K562 (cell line): ENCODE results near the gene AZU1. TPM values are rescaled to one million over a fixed set of nuclear protein-coding genes. Genes with fewer than 3 reads are reported as not detected.

Experiments
- ATAC-seq: fragments of 200-7000 bp; cut with Tn5 transposase; 3 replicates; pipeline ENCODE4 v1.9.1; 2020; ENCODE audit warnings: moderate library complexity
- BruUV-seq: library from RNA; stranded (reverse); fragments of 400-500 nt; replicated peaks from 2 replicates; lab custom pipeline; 2021; lab: Mats Ljungman, UMichigan
- CTCF ChIA-PET: fragments of 300-600 bp; formaldehyde crosslinking; extraction: SDS; loops from one replicate; lab custom pipeline; 2021; ENCODE audit warnings: low intra/inter-chr PET ratio; lab: Yijun Ruan, JAX
- POLR2A ChIA-PET: fragments of 300-600, 350-650 bp; sonication (Branson Sonifier 250); formaldehyde crosslinking; extraction: SDS; loops from one replicate; lab custom pipeline; 2021; ENCODE audit warnings: antibody characterized with exemption, inconsistent platforms; lab: Yijun Ruan, JAX
- DNase-seq, 4 experiments: peaks; one replicate each; pipeline versions ENCODE4 v3.0.0 to v3.0.0-alpha.2; 2011 to 2018; ENCODE audit warnings: low spot score in 3 of 4, mixed read lengths in 3 of 4; ENCODE audit errors: extremely low read depth in 1 of 4
- FAIRE-seq: peaks from 2 replicates; lab custom pipeline; 2011; peaks lifted over from hg19 to GRCh38; lab: Jason Lieb, UNC
- H2AFZ ChIP-seq: 2 replicates; pipeline ENCODE4 v1.6.0; 2011; ENCODE audit warnings: low read depth, low read length, control low read depth, inconsistent platforms
- H3K27ac ChIP-seq: fragments of 200-600 bp; 3 replicates; pipeline ENCODE4 v1.8.0; 2011; ENCODE audit warnings: low read depth, mild to moderate bottlenecking, control low read depth, inconsistent platforms, low read length, moderate library complexity, mixed read lengths; ENCODE audit errors: extremely low read depth
- H3K27me3 ChIP-seq, 2 experiments: fragments of 300-600 bp in 1 of 2; 2 replicates in 1 of 2; 3 replicates in 1 of 2; pipeline versions ENCODE4 v1.6.0 to v1.8.0; 2011; ENCODE audit warnings: inconsistent platforms in 2 of 2, low read length in 2 of 2, mild to moderate bottlenecking in 1 of 2, mixed read lengths in 1 of 2, moderate library complexity in 1 of 2; ENCODE audit not compliant: control insufficient read depth in 2 of 2, insufficient read depth in 2 of 2
- H3K36me3 ChIP-seq: fragments of 300-600 bp; 3 replicates; pipeline ENCODE4 v1.8.0; 2011; ENCODE audit warnings: mild to moderate bottlenecking, low read length, inconsistent platforms; ENCODE audit not compliant: control insufficient read depth, insufficient read depth
- H3K4me1 ChIP-seq, 2 experiments: fragments of 200-600 bp in 1 of 2; replicated peaks in 1 of 2; 2 replicates in 1 of 2; 3 replicates in 1 of 2; pipeline versions ENCODE4 v1.5.1 to v1.8.0; 2011; ENCODE audit warnings: inconsistent platforms in 2 of 2, low read length in 2 of 2, mild to moderate bottlenecking in 1 of 2, mixed read lengths in 1 of 2, moderate library complexity in 1 of 2; ENCODE audit not compliant: control insufficient read depth in 2 of 2, insufficient read depth in 2 of 2
- H3K4me2 ChIP-seq: 2 replicates; pipeline ENCODE4 v1.6.1; 2011; ENCODE audit warnings: low read length, control low read depth, inconsistent platforms, mixed read lengths; ENCODE audit not compliant: insufficient read depth
- H3K4me3 ChIP-seq: fragments of 200-600 bp; sonication (generic), shearing (Covaris generic); 2 replicates; pipeline ENCODE4 v1.5.1; 2016; ENCODE audit warnings: control low read depth, inconsistent platforms
- H3K79me2 ChIP-seq: fragments of 200-600 bp; 3 replicates; pipeline ENCODE4 v1.8.0; 2011; ENCODE audit warnings: low read length, inconsistent platforms; ENCODE audit not compliant: control insufficient read depth, insufficient read depth
- H3K9ac ChIP-seq, 2 experiments: 2 replicates each; pipeline versions ENCODE4 v1.6.0 to v1.6.1; 2011; ENCODE audit warnings: low read depth in 2 of 2, low read length in 2 of 2, control low read depth in 1 of 2, inconsistent platforms in 1 of 2, mild to moderate bottlenecking in 1 of 2, mixed read lengths in 1 of 2; ENCODE audit not compliant: insufficient read depth in 1 of 2
- H3K9me1 ChIP-seq: one replicate; pipeline ENCODE4 v1.6.0; 2011; ENCODE audit warnings: inconsistent platforms, mild to moderate bottlenecking, low read length, moderate library complexity; ENCODE audit not compliant: control insufficient read depth, insufficient read depth
- H3K9me3 ChIP-seq: replicated peaks from 2 replicates; pipeline ENCODE4 v1.5.1; 2011; ENCODE audit warnings: low read depth, low read length, inconsistent platforms; ENCODE audit not compliant: control insufficient read depth, insufficient read depth
- H4K20me1 ChIP-seq: replicated peaks from 2 replicates; pipeline ENCODE4 v1.6.1; 2011; ENCODE audit warnings: low read length, inconsistent platforms, mixed read lengths; ENCODE audit not compliant: control insufficient read depth, insufficient read depth
- DPF2 ChIP-seq: fragments of 450-650 bp; IDR thresholded peaks from 2 replicates; pipeline ENCODE4 v1.6.1; 2016
- FOXJ3 ChIP-seq: sonication (generic); formaldehyde crosslinking; IDR thresholded peaks from 2 replicates; pipeline ENCODE4 v1.4.0; 2020; ENCODE audit warnings: mild to moderate bottlenecking, missing genetic modification reagents
- IFI16 ChIP-seq: fragments of 250-450 bp; sonication (Bioruptor Pico); IDR thresholded peaks from 2 replicates; pipeline ENCODE4 v2.1.2; 2022; ENCODE audit warnings: mild to moderate bottlenecking, inconsistent platforms
- KDM4B ChIP-seq, 2 experiments: fragments of 450-650 bp in 1 of 2; sonication (generic) in 1 of 2; IDR thresholded peaks; 2 replicates each; pipeline ENCODE4 v1.6.1; 2016 to 2017; ENCODE audit warnings: borderline replicate concordance in 2 of 2, antibody characterized with exemption in 1 of 2, low read depth in 1 of 2, mild to moderate bottlenecking in 1 of 2
- LEF1 ChIP-seq: fragments of 450-650 bp; IDR thresholded peaks from 2 replicates; pipeline ENCODE4 v1.6.1; 2016; ENCODE audit warnings: mild to moderate bottlenecking
- PHF20 ChIP-seq: fragments of 450-650 bp; IDR thresholded peaks from 2 replicates; pipeline ENCODE4 v1.6.1; 2018; ENCODE audit not compliant: partially characterized antibody
- RBM22 ChIP-seq: fragments of 200-400 bp; formaldehyde crosslinking; IDR thresholded peaks from 2 replicates; pipeline ENCODE4 v1.6.1; 2018; ENCODE audit warnings: low read length, low read depth; ENCODE audit not compliant: poor library complexity, severe bottlenecking
- SAP30 ChIP-seq: fragments of 200-600 bp; sonication (generic); IDR thresholded peaks from 2 replicates; pipeline ENCODE4 v1.6.1; 2012; ENCODE audit warnings: borderline replicate concordance, low read depth, mild to moderate bottlenecking, moderate library complexity, low read length, control low read depth, inconsistent platforms; ENCODE audit not compliant: insufficient read depth, poor library complexity, severe bottlenecking
- SIRT6 ChIP-seq: IDR thresholded peaks from one replicate; pipeline ENCODE4 v1.6.1; 2012; ENCODE audit warnings: low read depth, mild to moderate bottlenecking, control low read depth, inconsistent platforms, low read length, moderate library complexity
- SMARCB1 ChIP-seq: IDR thresholded peaks from 2 replicates; pipeline ENCODE4 v1.6.1; 2011; ENCODE audit warnings: improper control_type of control experiment, low read depth; ENCODE audit not compliant: insufficient read length
- WGBS: fragments of 100-300 bp; shearing (Covaris generic); methylation state at CpG from one replicate; pipeline ENCODE4 v1.1.6; 2016; ENCODE audit warnings: low coverage, mixed read lengths; ENCODE audit not compliant: insufficient coverage; ENCODE audit errors: missing lambda C conversion rate; 5-methylcytosine and 5-hydroxymethylcytosine counted together
- in situ Hi-C: fragments of 300-500 bp; cut with MboI; formaldehyde crosslinking; loops from 4 replicates; pipeline ENCODE4 v1.15.0; 2018; ENCODE audit warnings: inconsistent platforms, mixed read lengths
- intact Hi-C: fragments of 100-400 bp; cut with micrococcal nuclease; formaldehyde crosslinking; loops from 2 replicates; pipeline ENCODE4 v1.14.2; 2022
- polyA plus RNA-seq, 8 experiments: library from polyadenylated mRNA; depleted of rRNA in 4 of 8; stranded (reverse) in 5 of 8; unstranded in 3 of 8; fragments of >200 nt; fragmentation: Nextera tagmentation in 2 of 8; fragmentation: Illumina TruSeq in 1 of 8; extraction: Ambion mirVana in 2 of 8; extraction: Trizol in 1 of 8; gene quantifications; 2 replicates each; pipeline versions ENCODE4 v1.2.1 to v1.2.3, GENCODE V29; 2011 to 2014; ENCODE audit warnings: inconsistent platforms in 1 of 8, missing spikeins in 1 of 8
- total RNA-seq, 7 experiments: library from RNA; depleted of rRNA in 6 of 7; stranded (reverse); fragments of >200 nt in 6 of 7; fragmentation: Illumina TruSeq in 2 of 7; extraction: Trizol in 2 of 7; gene quantifications; 2 replicates each; pipeline versions ENCODE4 v1.2.1 to v1.2.3, GENCODE V29; 2011 to 2021; ENCODE audit warnings: low replicate concordance in 1 of 7
- TF ChIP-seq, protein P1 (sequence below): fragments of 150-350 bp; conservative IDR thresholded peaks from 2 replicates; pipeline ENCODE4 v1.6.1; 2014; ENCODE audit warnings: low read length
- TF ChIP-seq, protein P2 (sequence below), 2 experiments: fragments of 450-650 bp; formaldehyde crosslinking in 1 of 2; IDR thresholded peaks; 2 replicates each; pipeline versions ENCODE4 v1.4.0 to v1.6.1; 2014 to 2020; ENCODE audit warnings: mild to moderate bottlenecking in 2 of 2, borderline replicate concordance in 1 of 2, low read depth in 1 of 2

AZU1 gene
- total and polyA plus RNA-seq, 9 of the 15 experiments (the other 6 are each of a cell fraction or from before 2014, with no cell fraction given), result 0.29 to 1.9 (median 0.59) TPM; not detected in 3

DNA sequence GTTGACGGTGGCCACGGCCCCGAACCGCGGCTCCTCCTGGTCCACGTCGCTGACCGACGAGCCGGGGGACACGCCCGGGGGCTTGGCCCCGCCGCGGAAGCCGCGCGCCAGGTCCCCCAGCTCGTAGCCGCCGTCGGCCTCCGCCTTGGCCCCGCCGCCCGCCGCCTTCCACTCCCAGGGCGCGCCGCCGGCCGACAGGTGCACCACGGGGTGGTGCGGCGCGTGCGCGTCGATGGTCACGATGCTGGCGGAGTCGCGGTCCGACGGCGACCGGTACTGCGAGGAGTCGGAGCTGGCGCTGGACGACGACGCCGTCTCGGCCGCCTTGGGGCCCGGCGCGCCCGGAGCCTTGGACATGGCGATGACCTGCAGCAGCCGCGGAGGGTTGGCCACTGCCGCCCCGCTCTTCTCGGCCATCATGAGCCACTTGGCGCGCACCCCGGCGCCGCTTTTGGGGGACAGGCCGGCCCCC lies 14.9 kb upstream of the AZU1 start:
- no peak overlapping the region for H3K4me2 ChIP-seq
- no peak for FAIRE-seq
- H3K9me1 ChIP-seq, result no peaks in the 10 kb centered on the region
- BruUV-seq, result no TSS peak
- in situ Hi-C loops (no loop called here), intact Hi-C loops (no loop called here)
- H3K4me1 ChIP-seq, result peaks cover 0 to 41% of the 10 kb centered on the region in 2 experiments; a peak in 2 of 5 replicates
- peaks cover 3% of the 10 kb centered on the region for H3K9me3 ChIP-seq
- peak in 1 of 4 experiments; percentile 18 for DNase-seq
- peaks cover 74% of the 10 kb centered on the region for H3K36me3 ChIP-seq
- H3K9ac ChIP-seq, result no peak overlapping the region
- no peak; the same call in 2 of the 3 replicates for ATAC-seq
- CTCF ChIA-PET, result no interaction called here
- H4K20me1 ChIP-seq, result no peaks in the 10 kb centered on the region
- H3K79me2 ChIP-seq, result peaks cover 13% of the 10 kb centered on the region
- no peak overlapping the region for H3K4me3 ChIP-seq
- 90% methylated on average over 2 of the region's 72 CpGs for WGBS
- no peaks in the 10 kb centered on the region for H3K27me3 ChIP-seq
- no peak overlapping the region for H3K27ac ChIP-seq
- H2AFZ ChIP-seq, result no peak overlapping the region
- POLR2A ChIA-PET, result interaction anchor here (0.6 to 2.2 kb wide), 2 partner anchors 11 to 14 kb away, joined by 3 to 11 read pairs; no protein-coding TSS in a partner anchor
- TF ChIP-seq DPF2 (no peak), KDM4B (IDR thresholded peaks at IDR 0.05; ENCODE audit: borderline replicate concordance in 2 of 2, low read depth in 1 of 2) (no peak), SIRT6 (peak; percentile 48), SMARCB1 (no peak), LEF1 (no peak), FOXJ3 (CRISPR knock-in tag) (no peak), IFI16 (no peak), PHF20 (no peak), SAP30 (no peak), RBM22 (peak; percentile 86)
- TF ChIP-seq, protein P1, sequence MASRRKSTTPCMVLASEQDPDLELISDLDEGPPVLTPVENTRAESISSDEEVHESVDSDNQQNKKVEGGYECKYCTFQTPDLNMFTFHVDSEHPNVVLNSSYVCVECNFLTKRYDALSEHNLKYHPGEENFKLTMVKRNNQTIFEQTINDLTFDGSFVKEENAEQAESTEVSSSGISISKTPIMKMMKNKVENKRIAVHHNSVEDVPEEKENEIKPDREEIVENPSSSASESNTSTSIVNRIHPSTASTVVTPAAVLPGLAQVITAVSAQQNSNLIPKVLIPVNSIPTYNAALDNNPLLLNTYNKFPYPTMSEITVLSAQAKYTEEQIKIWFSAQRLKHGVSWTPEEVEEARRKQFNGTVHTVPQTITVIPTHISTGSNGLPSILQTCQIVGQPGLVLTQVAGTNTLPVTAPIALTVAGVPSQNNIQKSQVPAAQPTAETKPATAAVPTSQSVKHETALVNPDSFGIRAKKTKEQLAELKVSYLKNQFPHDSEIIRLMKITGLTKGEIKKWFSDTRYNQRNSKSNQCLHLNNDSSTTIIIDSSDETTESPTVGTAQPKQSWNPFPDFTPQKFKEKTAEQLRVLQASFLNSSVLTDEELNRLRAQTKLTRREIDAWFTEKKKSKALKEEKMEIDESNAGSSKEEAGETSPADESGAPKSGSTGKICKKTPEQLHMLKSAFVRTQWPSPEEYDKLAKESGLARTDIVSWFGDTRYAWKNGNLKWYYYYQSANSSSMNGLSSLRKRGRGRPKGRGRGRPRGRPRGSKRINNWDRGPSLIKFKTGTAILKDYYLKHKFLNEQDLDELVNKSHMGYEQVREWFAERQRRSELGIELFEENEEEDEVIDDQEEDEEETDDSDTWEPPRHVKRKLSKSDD, result no peak
- TF ChIP-seq, protein P2, sequence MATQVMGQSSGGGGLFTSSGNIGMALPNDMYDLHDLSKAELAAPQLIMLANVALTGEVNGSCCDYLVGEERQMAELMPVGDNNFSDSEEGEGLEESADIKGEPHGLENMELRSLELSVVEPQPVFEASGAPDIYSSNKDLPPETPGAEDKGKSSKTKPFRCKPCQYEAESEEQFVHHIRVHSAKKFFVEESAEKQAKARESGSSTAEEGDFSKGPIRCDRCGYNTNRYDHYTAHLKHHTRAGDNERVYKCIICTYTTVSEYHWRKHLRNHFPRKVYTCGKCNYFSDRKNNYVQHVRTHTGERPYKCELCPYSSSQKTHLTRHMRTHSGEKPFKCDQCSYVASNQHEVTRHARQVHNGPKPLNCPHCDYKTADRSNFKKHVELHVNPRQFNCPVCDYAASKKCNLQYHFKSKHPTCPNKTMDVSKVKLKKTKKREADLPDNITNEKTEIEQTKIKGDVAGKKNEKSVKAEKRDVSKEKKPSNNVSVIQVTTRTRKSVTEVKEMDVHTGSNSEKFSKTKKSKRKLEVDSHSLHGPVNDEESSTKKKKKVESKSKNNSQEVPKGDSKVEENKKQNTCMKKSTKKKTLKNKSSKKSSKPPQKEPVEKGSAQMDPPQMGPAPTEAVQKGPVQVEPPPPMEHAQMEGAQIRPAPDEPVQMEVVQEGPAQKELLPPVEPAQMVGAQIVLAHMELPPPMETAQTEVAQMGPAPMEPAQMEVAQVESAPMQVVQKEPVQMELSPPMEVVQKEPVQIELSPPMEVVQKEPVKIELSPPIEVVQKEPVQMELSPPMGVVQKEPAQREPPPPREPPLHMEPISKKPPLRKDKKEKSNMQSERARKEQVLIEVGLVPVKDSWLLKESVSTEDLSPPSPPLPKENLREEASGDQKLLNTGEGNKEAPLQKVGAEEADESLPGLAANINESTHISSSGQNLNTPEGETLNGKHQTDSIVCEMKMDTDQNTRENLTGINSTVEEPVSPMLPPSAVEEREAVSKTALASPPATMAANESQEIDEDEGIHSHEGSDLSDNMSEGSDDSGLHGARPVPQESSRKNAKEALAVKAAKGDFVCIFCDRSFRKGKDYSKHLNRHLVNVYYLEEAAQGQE (IDR thresholded peaks at IDR 0.05; ENCODE audit: borderline replicate concordance), result no peak
- TF ChIP-seq, protein P2 (CRISPR knock-in tag; IDR thresholded peaks at IDR 0.05; ENCODE audit: low read depth), result no peak
